ENCODE data around the gene IL16.

The IL16 gene

DNA sequence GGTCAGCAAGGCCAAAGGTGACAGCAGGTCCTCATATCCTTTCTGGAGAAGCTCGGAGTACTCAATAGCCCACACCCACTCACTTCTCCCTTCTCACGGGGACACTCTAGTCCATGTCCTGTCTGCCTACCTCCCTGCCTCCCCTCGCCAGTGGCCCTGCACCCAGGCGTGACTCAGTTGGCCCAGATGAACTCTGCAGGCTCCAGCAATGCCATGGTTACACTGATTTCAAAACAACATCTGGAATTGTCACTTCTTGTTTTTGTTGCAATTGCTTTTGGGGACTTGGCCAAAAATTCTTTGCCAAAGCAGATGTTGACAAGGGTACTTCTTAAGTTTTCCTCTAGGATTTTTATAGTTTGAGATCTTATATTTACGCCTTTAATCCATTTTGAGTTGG is 13.0 kb downstream of the IL16 start:
- DNase-seq, result no peak

DNA sequence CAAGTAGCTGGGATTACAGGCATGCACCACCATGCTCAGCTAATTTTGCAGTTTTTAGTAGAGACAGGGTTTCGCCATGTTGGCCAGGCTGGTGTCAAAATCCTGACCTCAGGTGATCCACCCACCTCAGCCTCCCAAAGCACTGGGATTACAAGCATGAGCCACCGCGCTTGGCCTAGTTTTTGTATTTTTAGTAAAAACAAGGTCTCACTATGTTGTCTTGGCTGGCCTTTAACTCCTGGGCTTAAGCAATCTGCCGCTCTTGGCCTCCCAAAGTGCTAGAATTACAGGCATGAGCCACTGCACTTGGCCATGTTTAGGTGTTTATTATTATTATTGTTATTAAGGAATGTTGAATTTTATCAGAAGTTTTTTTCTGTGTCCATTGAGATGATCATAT is 14.7 kb downstream of the IL16 start:
- DNase-seq, result no peak

DNA sequence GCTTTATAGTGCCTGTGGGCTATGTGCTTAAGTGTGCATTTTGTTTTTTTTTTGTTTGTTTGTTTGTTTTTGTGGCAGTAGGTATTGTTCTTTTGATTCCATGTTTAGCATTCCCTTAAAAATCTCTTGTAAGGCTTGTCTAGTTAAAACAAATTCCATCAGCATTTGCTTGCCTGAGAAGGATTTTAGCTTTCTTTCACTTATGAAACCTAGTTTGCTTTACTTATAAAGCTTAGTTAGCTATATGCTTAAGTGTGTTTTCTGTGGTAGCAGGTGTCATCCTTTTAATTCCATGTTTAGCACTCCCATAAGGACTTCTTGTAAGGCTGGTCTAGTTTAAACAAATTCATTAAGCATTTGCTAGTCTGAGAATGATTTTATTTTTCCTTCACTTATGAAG is 17.3 kb downstream of the IL16 start:
- no peak for DNase-seq

DNA sequence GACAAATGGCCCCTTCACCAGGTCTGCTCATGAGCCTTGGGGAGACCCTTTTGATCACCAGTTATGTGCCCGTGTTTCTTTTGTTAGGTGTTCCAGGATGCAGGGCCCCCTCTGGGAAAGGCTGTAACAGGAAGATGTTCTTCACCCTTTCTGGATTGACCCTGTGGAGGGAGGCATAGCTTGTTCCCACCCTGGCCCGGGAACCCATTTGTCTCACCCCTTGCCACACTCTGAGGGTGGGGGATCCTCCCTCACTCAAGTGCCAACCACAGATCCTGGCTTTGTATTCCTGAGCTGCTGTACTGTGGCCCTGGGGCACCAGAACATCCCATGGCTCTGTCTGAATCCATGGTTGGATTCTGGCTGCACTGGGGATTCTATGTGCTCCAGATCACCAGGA is 18.9 kb downstream of the IL16 start:
- DNase-seq, result no peak

DNA sequence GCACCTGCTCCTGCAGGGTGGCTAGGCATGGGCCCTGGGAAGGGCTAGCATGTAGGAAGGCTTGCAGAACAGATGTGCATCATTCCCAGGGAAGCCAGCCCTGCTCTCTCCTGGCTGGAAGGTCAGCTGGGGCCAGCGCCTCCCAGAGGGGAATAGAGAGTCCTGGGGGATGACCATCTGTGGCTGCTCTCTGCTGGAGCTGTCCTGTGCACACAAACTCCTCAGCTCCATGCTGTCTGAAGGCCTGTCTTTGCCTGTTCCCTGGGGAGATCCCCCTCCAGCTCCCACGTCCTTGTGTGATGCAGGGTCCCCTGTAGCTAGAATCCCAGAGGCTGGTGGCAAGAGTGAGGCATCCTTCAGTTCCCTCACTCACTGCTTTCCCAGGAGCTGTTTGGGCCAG is 19.3 kb downstream of the IL16 start:
- DNase-seq, result no peak

DNA sequence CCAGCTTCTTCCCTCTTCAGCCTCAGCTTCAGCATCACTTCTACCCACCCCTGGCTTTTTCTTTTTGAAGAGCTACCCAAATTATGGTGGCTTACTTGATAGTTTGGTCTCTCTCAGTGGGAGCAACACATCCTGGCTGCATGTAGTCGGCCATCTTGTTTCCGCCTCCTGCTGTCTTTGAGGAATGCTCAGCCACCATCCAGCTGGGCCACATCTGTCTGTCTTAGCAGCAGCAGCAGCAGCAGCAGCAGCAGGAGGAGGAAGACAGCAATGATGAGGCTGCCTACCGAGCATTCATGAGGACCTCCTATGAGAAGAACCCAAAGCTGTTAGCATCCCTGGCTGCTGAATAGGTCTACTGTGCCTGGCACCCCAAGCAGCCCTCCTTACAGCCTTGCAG is 19.7 kb downstream of the IL16 start:
- DNase-seq, result no peak

DNA sequence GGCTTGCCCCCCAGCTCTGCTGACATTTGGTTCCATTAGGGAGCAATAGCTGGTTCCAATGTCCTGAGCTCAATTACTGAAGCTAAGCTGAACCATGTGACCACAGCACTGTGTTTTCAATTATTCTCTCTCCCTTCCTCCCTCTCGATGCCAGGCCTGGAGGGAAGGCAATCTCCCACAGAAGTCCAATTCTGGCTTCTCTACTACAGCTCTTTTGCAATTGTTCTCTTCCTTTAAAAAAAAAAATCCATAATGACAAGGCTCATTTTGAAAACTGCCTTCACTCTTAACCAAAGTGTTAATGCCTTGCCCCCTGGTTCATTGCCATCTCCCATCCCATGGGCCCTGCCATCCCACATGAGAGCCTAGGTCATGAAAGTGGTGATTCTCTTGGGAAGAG is 24.8 kb downstream of the IL16 start:
- no peak for DNase-seq

DNA sequence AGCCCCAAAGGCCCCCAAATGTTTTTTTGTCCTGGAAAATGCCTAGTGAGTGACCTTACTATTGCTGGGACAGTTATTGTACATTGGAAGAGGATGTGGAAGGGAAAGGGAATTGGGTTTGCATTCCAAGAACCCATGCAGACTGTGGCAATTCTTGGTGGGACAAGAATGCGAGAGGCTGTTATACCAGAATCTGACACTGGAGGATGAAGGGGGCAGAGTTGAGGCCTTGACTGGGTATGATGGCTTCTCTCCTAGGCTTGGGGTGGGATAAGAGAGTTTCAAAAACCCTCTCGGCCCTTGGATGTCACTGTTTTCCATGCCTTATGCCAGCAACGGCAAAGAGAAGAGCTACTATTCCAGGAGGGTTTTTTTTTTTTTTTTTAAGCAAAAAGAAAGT is 25.3 kb downstream of the IL16 start:
- DNase-seq, result no peak

DNA sequence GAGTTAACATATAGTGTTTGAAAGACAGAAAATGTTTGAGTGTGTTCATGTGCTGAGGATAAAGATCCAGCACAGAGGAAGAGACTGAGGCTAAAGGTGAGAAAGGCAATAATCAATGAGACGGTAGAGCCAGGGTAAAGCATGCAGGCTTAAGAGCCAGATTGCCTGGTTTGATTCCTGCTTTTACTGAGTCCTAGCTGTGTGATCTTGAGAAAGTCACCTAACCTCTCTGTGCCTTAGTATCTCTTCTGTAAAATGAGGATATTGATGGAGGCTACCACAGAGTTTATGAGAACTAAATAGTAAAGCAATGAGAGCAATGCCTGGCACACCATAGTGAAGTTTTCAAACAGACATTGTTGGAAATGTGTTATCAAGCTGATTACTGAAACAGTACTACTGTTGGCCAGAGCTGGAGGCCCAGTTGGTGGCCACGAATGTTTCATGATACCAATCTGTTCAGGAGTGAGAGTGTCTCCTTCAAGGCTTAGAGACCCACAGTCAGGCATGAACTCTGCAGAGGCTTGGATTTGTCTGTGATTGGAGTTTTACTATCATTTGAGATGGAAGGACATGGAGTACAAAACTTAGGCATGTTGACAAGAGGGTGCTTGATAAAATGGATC is 26.8 kb downstream of the IL16 start:
- no peak for DNase-seq

DNA sequence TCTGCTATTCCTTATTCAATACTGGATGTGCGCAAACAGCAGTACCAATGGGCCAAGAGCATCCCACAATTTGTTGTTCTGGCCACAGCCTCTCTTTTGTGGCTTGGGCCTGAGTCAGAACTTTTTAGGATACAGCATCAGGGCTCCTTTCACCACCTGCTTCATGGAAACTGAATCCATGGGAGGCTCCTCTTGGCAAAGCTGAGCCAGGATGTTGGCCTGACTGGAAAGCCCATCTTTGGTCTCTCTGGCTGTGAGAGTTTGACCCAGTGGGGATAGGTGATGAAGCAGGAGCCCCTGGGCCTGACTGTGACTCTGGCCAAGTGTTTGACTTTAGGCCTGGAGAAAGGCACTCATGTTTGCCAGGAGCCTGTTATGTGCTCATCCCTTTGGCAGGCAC is 27.6 kb downstream of the IL16 start:
- no peak for DNase-seq

DNA sequence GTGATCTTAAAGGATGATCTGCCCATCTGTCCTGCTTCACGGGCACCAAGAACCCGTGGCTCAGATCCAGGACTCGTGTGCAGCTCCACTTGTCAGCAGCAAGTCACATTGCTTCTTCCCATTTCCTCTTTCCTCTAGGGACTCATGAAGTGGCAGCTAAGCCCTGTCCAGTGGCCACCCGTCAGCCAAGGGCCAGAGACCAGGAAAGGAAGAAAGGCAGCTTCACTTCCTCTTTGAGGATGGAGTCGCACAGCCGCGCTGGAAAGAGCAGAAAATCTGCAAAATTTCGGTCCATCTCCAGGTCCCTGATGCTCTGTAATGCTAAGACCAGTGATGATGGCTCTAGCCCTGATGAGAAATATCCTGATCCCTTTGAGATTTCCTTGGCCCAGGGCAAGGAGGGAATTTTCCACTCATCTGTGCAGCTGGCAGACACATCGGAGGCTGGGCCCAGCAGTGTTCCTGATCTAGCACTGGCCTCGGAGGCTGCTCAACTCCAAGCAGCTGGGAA is 28.5 kb downstream of the IL16 start:
- DNase-seq, result no peak

DNA sequence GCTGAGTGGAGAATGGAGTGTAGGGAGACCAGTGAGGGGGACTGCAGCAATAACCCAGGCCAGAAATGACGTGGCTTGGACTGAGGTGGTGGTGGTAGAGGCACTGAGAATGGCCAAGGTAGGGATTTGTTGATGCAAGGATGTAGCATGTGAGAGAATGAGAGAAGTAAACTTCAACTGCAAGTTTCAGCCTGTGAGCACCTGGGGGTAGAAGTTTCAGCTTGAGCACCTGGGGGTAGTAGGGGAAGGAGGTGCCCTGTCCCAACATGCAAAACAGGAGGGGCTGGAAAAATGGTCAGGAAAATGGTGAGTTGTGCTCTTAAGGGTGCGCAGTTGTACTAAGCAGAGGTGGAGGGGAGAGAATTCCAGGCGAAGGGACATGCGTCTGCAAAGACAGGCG is 31.0 kb downstream of the IL16 start:
- DNase-seq, result no peak

DNA sequence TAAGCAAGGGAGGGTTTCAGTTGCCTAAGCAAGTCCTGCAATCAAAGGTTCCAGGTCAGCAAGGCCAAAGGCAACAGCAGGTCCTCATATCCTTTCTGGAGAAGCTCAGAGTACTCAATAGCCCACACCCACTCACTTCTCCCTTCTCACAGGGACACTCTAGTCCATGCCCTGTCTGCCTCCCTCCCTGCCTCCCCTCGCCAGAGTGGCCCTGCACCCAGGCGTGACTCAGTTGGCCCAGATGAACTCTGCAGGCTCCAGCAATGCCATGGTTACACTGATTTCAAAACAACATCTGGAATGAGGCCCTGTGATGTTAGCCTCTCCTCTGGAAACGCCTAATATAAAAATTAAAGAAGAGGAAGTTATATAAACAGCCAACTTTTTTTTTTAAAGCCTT is 32.9 kb downstream of the IL16 start:
- no peak for DNase-seq

DNA sequence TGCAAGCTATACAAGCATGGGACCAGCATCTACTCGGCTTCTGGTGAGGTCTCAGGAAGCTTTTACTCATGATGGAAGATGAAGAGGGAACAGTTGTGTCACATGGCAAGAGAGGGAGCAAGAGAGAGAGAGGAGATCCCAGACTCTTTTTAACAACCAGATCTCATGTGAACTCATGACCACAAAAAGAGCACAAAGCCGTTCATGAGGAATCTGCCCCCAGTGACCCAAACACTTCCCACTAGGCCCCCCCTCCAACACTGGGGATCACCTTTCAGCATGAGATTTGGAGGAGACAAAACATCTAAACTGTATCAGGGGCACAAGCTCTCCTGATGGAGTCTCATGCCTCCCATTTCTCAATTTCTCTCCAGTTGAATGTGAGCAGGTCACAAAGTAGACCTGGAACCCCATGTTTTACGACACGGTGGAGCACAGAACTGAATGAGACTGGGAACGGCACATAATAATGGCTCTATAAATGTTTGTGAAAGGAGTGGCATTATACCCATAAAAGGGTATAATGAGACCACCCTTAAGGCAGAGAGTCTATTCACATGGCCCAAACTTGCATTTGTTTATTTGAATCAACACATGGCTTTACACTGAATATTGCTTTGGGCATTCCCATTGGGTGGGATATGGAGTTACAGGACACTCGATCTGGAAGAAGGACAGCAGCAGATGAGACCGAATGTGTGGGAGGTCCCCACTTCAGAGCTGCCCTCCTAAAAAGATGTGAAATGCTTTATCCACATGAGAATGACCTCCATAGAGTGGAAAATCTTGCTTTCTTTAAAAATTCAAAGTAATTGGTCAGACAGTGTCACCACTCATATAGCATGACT is 38.8 kb downstream of the IL16 start:
- DNase-seq, result no peak

DNA sequence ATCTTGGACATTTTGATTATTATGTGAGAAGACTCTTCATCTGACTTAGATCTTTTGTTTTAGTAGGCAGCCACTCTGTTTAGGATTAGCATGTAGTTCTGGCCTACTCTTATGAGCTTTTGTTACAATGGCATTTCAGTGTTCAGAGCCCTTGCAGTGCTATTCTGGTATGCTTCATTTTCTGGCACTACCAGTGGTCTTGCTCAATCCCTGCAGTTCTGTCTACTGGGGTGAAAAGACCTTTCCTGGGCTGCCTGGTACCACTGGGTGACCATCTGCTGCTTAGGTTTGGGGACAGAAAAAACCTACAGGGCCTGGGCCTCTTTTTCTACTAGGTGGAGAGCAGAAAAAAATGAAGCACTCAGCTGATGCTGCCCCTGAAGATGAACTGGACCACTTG is 42.5 kb downstream of the IL16 start:
- no peak for DNase-seq

DNA sequence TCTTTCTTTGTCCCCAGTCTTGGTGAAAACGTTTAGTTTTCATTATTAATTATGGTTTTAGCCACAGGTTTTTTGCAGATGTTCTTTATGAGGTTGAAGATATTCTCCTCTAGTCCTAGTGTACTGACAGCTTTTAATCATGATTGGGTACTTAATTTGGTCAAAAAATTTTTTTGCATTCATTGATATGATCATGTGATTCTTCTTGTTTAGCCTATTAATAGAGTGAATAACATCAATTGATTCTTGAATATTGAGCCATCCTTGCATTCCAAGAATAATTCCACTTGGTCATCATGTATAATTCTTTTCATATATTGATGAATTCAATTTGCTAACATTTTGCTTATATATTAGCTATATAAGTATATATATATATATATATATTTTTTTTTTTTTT is 46.1 kb downstream of the IL16 start:
- no peak for DNase-seq

DNA sequence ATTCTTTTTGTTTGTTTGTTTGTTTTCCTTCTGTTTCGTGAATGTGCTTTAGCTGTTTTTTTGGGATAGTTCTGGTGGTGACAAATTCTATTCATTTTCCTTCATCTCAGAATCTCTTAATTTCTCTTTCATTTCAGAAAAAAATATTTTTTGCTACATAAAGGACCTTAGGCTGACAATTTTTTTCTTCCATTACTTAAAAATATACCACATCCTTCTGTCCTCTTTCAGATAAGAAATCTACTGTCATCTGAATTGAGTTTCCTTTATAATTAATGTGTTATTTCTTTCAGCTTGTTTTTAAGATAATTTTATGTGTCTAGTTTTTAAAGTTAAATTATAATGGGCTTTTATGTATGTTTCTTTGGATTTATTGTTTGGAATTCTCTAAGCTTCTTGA is 47.6 kb downstream of the IL16 start:
- no peak for DNase-seq

DNA sequence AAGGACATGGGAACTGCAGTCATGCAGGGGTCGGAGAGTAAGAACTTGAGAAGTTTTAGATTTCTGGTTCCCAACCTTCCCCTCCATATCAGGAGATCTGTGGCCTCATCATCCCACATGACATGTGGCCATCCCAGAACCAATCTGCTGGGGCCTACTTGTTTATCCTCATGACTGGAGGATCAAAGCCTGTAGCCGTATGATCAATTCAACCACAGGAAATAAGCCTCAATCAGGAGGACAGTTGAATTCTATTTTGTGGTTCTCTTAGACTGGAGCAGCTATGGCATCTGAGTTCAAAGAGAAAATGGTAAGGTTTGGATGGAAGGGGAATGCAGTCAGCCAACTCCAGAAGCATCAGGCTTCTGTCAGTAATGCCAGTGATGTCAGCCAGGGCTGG is 57.2 kb downstream of the IL16 start:
- no peak for DNase-seq

DNA sequence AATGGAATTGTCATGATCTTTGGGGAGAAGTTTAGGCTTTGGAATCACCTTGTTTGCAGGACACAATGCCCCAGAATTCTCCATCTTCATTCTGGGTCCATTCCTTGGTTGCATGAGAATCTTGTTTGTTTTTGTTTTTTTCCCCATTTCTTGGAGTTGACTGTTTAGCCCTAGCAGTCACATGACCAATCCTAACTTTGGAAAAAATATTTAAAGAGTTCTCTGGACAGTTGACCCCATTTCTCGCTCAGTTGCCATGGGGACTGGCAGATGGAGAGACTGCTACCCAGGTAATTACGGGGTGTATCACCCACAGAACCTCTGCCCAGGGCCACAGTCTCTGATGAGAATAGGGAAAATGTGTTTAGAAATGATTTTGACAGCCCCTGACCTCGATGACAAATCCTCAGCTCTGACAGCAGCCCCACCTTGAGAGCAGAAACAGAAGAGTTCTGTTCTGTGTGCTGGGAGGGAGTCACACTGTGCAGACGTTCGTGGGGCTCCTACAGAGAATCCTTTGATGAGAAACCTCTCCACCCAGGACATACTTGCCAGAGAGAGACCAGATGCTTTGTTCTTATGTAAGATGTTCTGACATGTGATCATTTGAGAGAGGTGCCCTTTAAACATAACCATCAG is 57.7 kb downstream of the IL16 start:
- DNase-seq, result no peak

DNA sequence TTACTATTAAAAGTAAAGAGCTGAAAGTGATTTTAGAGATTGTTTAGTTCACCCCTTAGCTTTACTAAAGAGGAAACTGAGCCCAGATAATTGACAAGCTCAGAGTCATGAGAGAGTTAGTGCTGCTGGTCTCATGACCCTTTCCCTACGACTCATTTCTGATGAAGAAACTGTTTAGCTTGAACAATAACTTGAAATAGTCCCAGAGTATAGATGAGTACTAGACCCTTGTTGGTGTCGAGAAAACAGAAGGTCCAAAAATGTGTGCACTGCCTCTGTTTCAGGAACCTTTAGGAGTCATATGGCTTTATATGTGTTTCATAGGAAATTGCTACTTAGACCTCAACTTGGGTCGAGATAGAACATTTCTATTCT is 58.2 kb downstream of the IL16 start:
- DNase-seq, result peak; percentile 22

DNA sequence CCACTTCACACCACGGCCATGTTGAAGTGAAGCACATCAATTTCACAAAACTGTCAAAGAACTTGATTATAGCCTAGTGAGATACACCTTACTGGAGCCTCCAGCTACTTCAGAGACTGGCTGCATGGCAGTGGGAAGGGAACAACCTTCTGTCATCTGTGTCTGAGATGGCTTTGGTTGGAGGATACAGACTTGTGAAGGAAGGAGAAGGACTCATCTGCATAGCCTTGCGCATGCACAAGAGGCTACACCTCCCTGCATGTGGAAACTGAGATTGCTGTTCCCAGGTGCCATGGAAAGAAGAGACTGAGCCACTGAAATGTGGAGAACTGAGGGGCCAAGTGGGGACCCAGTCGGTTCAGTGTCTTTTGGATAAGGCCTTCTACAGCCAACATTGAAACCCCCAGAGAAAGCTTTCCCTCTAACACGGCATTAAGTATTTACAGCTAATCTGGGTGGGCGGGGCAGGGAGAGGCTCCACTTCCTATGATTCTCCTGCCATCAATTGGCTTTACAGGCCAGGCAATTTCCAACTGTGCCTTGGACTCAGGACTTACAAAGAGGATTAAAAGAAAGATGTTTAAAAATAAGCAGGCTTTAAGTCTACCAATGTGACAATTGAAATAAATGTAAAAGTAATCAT is 58.8 kb downstream of the IL16 start:
- no peak for DNase-seq

DNA sequence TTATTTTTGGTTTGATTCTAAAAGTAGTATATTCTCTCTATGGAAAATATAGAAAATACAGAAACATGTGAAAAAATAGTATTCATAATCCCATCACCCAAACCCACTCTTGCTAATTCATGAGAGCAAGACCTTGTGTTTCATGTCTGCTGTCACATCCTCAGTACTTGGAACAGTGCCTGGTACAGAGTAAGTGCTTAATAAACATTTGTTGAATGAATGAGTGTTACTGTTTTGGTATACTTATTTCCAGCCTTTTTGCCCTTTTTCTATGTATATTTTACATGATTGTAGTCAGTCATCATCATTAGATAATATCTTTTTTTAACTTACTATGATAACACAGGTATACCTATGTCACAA is 59.3 kb downstream of the IL16 start:
- no peak for DNase-seq

DNA sequence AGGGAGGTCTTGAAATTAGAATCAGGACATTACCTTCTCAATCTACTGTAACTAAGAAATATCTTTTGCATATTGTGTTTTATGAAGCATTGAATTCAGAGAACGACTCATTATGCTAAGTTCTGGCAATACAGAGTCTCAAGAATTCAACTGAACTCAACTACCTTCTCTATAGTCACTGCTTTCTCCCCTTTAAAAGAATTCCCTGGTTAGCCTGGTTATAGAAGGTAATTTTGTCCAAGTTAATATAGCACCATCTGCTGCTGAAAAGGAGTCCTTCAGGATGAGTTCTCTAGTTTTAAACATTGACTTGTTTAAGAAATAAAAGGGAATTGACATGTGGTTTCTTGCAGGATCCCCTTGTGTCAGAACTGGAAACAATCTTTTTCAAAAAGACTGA is 60.2 kb downstream of the IL16 start:
- peak; percentile 63 for DNase-seq

DNA sequence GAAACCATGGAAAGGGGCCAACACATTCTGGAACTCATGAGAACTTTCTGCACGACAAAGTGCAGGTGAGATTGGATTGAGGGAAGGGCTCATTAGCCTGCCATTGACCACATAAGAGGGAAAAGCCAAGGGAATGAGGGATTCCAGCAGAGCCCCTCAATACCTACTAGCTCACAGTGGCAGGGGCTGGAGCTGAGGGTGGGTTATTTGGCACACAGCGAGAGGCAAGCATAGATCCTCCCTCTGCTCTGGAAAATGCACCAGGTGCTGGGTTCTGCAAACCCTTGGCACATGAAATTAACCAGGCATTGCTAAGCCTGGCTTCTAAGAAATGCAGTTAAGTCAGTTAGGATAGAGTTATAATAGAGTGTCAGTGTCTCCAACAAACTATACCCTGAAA is 60.8 kb downstream of the IL16 start:
- no peak for DNase-seq
